Endothelial cell of umbilical vein (primary cell): Measurements from ENCODE around the gene APRT.

Experiments
- EZH2 ChIP-seq: IDR thresholded peaks from 2 replicates; pipeline ENCODE4 v1.6.1; 2012; ENCODE audit warnings: borderline replicate concordance, low read depth, mild to moderate bottlenecking, moderate library complexity, low read length, inconsistent platforms; ENCODE audit not compliant: severe bottlenecking
- POLR2A ChIP-seq: IDR thresholded peaks from 2 replicates; pipeline ENCODE4 v1.6.1; 2012; ENCODE audit warnings: low read depth, mild to moderate bottlenecking, control low read depth, low read length
- POLR2AphosphoS5 ChIP-seq: IDR thresholded peaks from 2 replicates; pipeline ENCODE4 v1.6.1; 2012; ENCODE audit warnings: low read depth, mild to moderate bottlenecking, control low read depth, low read length, moderate library complexity; ENCODE audit not compliant: insufficient read depth
- TF ChIP-seq, protein P1 (sequence below), 2 donors: IDR thresholded peaks; 1 replicate in 1 of 2; 2 replicates in 1 of 2; pipeline ENCODE4 v1.5.1; 2011; ENCODE audit warnings: low read length in 2 of 2, mild to moderate bottlenecking in 2 of 2, moderate library complexity in 2 of 2, control low read depth in 1 of 2, inconsistent platforms in 1 of 2, low read depth in 1 of 2; ENCODE audit not compliant: insufficient read depth in 1 of 2; ENCODE audit errors: extremely low read depth in 1 of 2
- TF ChIP-seq, protein P2 (sequence below): IDR thresholded peaks from 2 replicates; pipeline ENCODE4 v1.6.1; 2011; ENCODE audit not compliant: insufficient read depth, insufficient read length

DNA sequence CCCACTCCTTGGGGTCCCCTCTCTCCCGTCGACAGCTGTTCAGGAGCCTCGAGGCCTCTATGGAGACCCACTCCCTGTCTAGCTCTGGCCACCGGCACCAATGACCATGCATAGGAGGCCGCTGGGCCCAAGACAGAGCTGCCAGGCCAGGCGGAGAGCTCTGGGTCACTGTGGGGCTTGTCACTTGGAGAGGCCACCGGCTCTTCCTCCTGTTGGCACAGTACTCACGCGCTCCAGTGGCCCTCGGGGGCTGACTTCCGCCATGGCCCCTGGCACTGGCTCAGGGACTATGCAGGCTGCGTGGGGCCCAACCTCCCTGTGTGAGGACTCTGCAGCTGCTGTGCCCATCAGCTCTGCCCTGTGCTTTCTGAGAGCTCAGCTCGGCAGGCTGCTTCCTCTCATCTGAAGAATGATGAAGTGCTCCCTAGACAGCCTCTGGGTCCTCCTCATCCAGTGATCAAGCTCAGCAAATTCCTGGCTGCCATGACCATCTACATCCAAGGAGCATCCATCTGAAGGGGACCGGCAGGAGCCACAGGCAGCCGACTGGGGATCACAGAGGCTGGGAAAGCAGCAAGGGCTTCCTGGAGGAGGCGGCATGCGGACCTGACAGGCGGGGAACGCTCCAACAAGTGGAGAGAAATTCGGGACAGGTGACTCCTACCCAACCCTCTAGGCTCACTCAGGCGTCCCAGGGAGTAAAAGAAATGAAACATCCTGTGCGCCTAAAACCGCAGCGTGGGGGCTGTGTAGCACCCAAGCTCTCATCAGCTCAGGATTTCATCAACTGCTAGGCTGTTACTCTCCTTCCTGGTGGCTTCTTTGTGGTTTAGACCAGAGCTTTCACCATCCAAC lies 28.2 kb upstream of the APRT start:
- TF ChIP-seq, protein P1, sequence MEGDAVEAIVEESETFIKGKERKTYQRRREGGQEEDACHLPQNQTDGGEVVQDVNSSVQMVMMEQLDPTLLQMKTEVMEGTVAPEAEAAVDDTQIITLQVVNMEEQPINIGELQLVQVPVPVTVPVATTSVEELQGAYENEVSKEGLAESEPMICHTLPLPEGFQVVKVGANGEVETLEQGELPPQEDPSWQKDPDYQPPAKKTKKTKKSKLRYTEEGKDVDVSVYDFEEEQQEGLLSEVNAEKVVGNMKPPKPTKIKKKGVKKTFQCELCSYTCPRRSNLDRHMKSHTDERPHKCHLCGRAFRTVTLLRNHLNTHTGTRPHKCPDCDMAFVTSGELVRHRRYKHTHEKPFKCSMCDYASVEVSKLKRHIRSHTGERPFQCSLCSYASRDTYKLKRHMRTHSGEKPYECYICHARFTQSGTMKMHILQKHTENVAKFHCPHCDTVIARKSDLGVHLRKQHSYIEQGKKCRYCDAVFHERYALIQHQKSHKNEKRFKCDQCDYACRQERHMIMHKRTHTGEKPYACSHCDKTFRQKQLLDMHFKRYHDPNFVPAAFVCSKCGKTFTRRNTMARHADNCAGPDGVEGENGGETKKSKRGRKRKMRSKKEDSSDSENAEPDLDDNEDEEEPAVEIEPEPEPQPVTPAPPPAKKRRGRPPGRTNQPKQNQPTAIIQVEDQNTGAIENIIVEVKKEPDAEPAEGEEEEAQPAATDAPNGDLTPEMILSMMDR (IDR thresholded peaks at IDR 0.05; ENCODE audit: extremely low read depth in 1 of 2, insufficient read depth in 1 of 2, low read depth in 1 of 2, low read length in 2 of 2) = no peak
- TF ChIP-seq POLR2AphosphoS5 = no peak
- TF ChIP-seq POLR2A = no peak
- TF ChIP-seq, protein P2, sequence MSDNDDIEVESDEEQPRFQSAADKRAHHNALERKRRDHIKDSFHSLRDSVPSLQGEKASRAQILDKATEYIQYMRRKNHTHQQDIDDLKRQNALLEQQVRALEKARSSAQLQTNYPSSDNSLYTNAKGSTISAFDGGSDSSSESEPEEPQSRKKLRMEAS = no peak
- no peak for TF ChIP-seq EZH2
